ENCODE measurements around the gene TRIM46.

GRCh38 chr1:155125511-155125945 is 48.1 kb upstream of the TRIM46 start:
- TF ChIP-seq, protein P1, sequence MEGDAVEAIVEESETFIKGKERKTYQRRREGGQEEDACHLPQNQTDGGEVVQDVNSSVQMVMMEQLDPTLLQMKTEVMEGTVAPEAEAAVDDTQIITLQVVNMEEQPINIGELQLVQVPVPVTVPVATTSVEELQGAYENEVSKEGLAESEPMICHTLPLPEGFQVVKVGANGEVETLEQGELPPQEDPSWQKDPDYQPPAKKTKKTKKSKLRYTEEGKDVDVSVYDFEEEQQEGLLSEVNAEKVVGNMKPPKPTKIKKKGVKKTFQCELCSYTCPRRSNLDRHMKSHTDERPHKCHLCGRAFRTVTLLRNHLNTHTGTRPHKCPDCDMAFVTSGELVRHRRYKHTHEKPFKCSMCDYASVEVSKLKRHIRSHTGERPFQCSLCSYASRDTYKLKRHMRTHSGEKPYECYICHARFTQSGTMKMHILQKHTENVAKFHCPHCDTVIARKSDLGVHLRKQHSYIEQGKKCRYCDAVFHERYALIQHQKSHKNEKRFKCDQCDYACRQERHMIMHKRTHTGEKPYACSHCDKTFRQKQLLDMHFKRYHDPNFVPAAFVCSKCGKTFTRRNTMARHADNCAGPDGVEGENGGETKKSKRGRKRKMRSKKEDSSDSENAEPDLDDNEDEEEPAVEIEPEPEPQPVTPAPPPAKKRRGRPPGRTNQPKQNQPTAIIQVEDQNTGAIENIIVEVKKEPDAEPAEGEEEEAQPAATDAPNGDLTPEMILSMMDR (IDR thresholded peaks at IDR 0.05; ENCODE audit: insufficient read depth, low read depth, low read length), result no peak
- TF ChIP-seq EZH2 (IDR thresholded peaks at IDR 0.05; ENCODE audit: insufficient read depth, low read length), result no peak

Measured in astrocyte (in vitro differentiated cells and primary cell).